Activated naive CD4-positive, alpha-beta T cell treated with anti-CD3 and anti-CD28 coated beads, Interleukin-2, amount 50 U/mL, for 24 hours (primary cell): ENCODE measurements around the gene ITPA.
A peak's percentile ranks its signal among the peaks of the same experiment; 100 is the strongest.

ENCODE experiments used
- H3K27ac Mint-ChIP-seq: one replicate; pipeline ENCODE4 v1.8.0; 2021; ENCODE audit warnings: mild to moderate bottlenecking, mixed read lengths
- H3K27me3 Mint-ChIP-seq: one replicate; pipeline ENCODE4 v1.8.0; 2021; ENCODE audit warnings: mixed read lengths
- H3K36me3 Mint-ChIP-seq: one replicate; pipeline ENCODE4 v1.8.0; 2021; ENCODE audit warnings: mixed read lengths
- H3K4me1 Mint-ChIP-seq: one replicate; pipeline ENCODE4 v1.8.0; 2021; ENCODE audit warnings: mixed read lengths
- H3K4me3 Mint-ChIP-seq: one replicate; pipeline ENCODE4 v1.8.0; 2021; ENCODE audit warnings: mild to moderate bottlenecking, mixed read lengths
- H3K9me3 Mint-ChIP-seq: one replicate; pipeline ENCODE4 v1.8.0; 2021; ENCODE audit warnings: mixed read lengths

Gene ITPA

GRCh38 chr20:3239867-3240775, 30.8 kb downstream of the ITPA start:
- Mint-ChIP-seq H3K27ac (no peak overlapping the region), H3K9me3 (no peaks in the 10 kb centered on the region), H3K27me3 (peaks cover 36% of the 10 kb centered on the region), H3K4me3 (peak overlapping the region; percentile 85), H3K36me3 (no peaks in the 10 kb centered on the region), H3K4me1 (peaks cover 12% of the 10 kb centered on the region)

DNA sequence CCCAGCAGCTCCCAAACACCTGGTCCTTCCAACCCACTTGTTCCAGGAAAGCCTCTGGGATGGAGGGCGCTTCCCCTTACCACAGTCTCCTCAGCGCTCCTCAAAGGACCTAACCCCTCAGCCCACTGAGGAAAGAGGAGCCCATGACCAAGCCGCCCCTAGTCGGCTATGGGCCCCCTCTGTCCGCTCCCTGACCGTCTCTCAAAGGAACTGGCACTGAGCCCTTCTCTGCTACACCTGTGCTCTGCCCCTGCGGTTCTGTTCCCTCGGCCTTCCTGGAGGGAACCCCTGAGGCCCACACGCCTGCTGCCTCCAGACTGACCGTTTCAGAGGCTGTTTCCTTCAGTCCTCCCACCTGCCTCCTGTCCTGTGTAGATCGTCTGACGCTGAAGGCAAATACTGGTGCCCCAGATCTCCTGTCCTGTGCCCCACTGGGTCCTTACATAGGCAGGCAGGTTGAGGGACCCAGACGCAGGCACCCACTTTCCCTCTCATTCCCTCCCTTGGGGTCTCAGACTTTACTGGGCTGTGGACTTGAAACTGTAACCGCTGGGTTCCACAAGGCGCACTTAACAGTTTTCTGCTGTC, 31.6 kb downstream of the ITPA start:
- Mint-ChIP-seq H3K27me3 (peaks cover 34% of the 10 kb centered on the region), H3K4me1 (peaks cover 12% of the 10 kb centered on the region), H3K9me3 (no peaks in the 10 kb centered on the region), H3K4me3 (peak overlapping the region; percentile 61), H3K27ac (no peak overlapping the region), H3K36me3 (no peaks in the 10 kb centered on the region)

DNA sequence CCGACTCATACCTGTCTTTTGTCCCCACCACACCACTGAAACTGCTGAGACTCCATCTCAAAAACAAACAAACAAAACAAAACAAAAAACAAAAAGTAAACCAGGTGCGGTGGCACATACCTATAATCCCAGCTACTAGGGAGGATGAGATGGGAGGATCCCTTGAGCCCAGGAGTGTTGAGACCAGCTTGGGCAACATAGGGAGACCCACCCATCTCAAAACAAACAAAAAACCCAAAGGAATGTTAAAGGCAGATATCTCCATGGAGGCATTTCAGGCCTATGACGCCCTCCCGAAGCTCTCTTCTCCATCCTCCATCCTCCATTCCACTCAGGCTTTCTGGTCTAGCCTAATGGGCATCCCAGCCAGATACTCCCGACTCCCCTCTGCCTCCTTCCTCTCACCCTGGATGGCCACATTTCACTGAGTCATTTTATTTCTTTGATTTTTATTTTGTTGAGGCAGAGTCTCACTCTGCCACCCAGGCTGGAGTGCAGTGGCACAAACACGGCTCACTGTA, 32.9 kb downstream of the ITPA start:
- Mint-ChIP-seq H3K9me3 (no peaks in the 10 kb centered on the region), H3K4me1 (peaks cover 12% of the 10 kb centered on the region), H3K36me3 (no peaks in the 10 kb centered on the region), H3K27ac (peak overlapping the region; percentile 57), H3K27me3 (peaks cover 24% of the 10 kb centered on the region), H3K4me3 (no peak overlapping the region)

- no peak overlapping the region for H3K27ac Mint-ChIP-seq
- H3K27me3 Mint-ChIP-seq: peaks cover 23% of the 10 kb centered on the region
- no peaks in the 10 kb centered on the region for H3K9me3 Mint-ChIP-seq
- H3K4me1 Mint-ChIP-seq: peaks cover 12% of the 10 kb centered on the region
- H3K4me3 Mint-ChIP-seq: no peak overlapping the region
- no peaks in the 10 kb centered on the region for H3K36me3 Mint-ChIP-seq
These were observed 34.5 kb downstream of the ITPA start for GRCh38 chr20:3243718-3244358.

DNA sequence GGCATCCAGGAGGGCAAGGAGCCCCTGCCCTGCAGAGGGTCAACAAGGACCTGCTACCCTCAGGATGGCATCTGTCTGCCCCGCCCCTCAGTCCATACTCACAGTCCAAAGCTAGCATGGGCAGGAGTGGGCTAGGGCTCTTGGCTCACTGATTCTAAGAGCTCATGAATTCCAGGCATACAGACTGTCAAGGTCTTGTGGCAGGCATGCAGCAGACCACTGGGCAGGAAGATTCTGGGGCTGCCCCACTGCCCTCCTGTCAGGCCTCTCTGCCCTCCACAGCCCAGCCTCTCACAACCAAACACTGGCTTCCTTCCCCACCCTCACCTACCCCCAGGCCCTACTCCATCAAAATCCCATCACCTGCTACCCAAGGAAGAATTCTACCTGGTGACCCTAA, 35.3 kb downstream of the ITPA start:
- Mint-ChIP-seq H3K4me3 (no peak overlapping the region), H3K9me3 (no peaks in the 10 kb centered on the region), H3K27ac (no peak overlapping the region), H3K36me3 (no peaks in the 10 kb centered on the region), H3K4me1 (peaks cover 10% of the 10 kb centered on the region), H3K27me3 (peaks cover 22% of the 10 kb centered on the region)

GRCh38 chr20:3245156-3245555, 35.9 kb downstream of the ITPA start:
- Mint-ChIP-seq H3K27me3 (peaks cover 21% of the 10 kb centered on the region), H3K9me3 (no peaks in the 10 kb centered on the region)

GRCh38 chr20:3245711-3246110, 36.4 kb downstream of the ITPA start:
- peaks cover 22% of the 10 kb centered on the region for H3K27me3 Mint-ChIP-seq
- H3K4me3 Mint-ChIP-seq: no peak overlapping the region

More at GRCh38 chr20:3245156-3245555, 35.9 kb downstream of the ITPA start:
- H3K4me3 Mint-ChIP-seq: no peak overlapping the region
- H3K4me1 Mint-ChIP-seq: peaks cover 8% of the 10 kb centered on the region
- H3K27ac Mint-ChIP-seq: no peak overlapping the region
- no peaks in the 10 kb centered on the region for H3K36me3 Mint-ChIP-seq

GRCh38 chr20:3246682-3247081, 37.4 kb downstream of the ITPA start:
- peaks cover 21% of the 10 kb centered on the region for H3K27me3 Mint-ChIP-seq

More at GRCh38 chr20:3245711-3246110, 36.4 kb downstream of the ITPA start:
- Mint-ChIP-seq H3K9me3 (no peaks in the 10 kb centered on the region), H3K36me3 (no peaks in the 10 kb centered on the region), H3K27ac (no peak overlapping the region), H3K4me1 (peaks cover 6% of the 10 kb centered on the region)

DNA sequence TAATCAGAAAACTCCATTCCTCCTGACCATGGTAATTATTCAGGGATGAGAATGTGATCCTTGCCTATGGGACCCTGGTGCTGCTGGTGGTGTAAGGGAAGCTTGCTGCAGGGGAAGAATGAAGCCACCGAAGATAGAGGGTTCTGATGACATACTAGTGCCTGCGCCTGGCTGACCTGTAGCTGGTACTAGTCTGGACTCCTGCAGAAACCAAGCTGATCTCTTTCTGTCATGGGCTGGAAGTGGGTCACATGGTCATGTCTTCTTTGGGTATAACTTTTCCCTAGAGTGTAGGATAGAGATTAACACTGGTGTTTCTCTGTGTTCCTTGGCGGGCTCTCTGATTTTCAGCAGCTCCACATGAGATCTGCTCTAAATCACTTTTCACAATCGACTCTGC, 38.3 kb downstream of the ITPA start:
- Mint-ChIP-seq H3K27ac (no peak overlapping the region), H3K4me3 (no peak overlapping the region), H3K36me3 (no peaks in the 10 kb centered on the region), H3K27me3 (peaks cover 18% of the 10 kb centered on the region), H3K9me3 (no peaks in the 10 kb centered on the region), H3K4me1 (peaks cover 3% of the 10 kb centered on the region)

More at GRCh38 chr20:3246682-3247081, 37.4 kb downstream of the ITPA start:
- Mint-ChIP-seq H3K4me3 (no peak overlapping the region), H3K36me3 (no peaks in the 10 kb centered on the region), H3K4me1 (peaks cover 3% of the 10 kb centered on the region), H3K9me3 (no peaks in the 10 kb centered on the region), H3K27ac (no peak overlapping the region)

DNA sequence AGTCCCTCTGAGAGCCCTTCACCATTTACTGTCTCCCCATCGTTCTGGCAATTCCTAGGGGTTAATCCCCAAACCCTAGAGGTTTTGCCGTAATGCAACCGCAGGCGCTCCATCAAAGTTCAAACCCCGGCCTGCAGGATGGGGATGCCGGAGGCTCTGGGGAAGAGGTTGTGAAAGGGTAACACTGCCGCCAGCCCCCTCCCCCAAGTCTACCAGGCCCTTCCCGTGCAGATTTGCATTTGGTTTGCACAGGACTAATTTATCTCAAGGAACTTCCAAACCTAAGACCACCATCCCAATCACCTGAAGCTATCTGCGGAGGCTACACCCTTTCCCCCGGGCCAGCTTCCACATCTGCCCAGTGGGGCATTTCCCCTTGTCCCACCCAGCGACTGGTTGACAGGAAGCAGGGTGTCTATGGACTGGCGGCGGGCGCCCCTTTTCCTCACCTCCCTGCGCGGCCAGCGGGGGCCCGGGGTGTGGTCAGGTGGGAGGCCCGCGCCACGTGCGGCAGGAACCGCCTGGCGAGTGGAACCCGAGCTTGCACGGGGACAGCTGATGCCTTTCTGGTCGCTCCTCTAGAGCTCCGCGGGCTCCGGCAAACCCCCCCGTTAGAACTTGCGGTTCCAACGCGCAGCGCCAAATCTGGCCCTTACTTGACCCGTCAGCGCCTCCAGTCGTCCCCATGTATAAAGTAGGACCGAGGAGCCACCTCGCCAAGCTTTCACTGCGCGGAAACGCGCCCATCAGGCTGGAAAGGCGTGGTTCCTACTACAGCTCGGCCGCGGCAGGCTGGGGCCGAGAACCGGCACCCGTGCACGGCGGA, 39.1 kb downstream of the ITPA start:
- no peaks in the 10 kb centered on the region for H3K9me3 Mint-ChIP-seq
- peaks cover 3% of the 10 kb centered on the region for H3K4me1 Mint-ChIP-seq
- no peak overlapping the region for H3K27ac Mint-ChIP-seq
- no peaks in the 10 kb centered on the region for H3K36me3 Mint-ChIP-seq
- peak overlapping the region; percentile 60 for H3K4me3 Mint-ChIP-seq
- H3K27me3 Mint-ChIP-seq: peaks cover 18% of the 10 kb centered on the region

DNA sequence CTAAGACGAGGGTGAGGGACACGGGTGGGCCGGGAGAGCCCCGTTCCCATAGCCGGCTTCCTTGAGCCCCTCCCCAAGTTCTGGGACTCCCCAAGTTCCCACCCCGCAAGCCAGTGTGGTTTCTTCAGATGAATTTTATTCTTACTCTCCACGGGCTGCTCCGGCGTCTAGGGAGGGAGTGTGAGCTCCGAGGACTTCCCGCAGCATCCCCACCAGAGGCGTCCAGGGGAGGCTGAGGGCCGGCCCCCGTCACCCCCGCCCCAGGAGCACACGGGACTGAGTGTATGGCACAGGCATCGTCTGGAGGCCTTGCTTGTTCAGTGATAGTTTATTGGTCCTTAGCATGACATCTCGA, 39.7 kb downstream of the ITPA start:
- Mint-ChIP-seq H3K36me3 (no peaks in the 10 kb centered on the region), H3K4me1 (peaks cover 3% of the 10 kb centered on the region), H3K4me3 (peak overlapping the region; percentile 60), H3K9me3 (no peaks in the 10 kb centered on the region), H3K27me3 (peaks cover 16% of the 10 kb centered on the region), H3K27ac (no peak overlapping the region)

DNA sequence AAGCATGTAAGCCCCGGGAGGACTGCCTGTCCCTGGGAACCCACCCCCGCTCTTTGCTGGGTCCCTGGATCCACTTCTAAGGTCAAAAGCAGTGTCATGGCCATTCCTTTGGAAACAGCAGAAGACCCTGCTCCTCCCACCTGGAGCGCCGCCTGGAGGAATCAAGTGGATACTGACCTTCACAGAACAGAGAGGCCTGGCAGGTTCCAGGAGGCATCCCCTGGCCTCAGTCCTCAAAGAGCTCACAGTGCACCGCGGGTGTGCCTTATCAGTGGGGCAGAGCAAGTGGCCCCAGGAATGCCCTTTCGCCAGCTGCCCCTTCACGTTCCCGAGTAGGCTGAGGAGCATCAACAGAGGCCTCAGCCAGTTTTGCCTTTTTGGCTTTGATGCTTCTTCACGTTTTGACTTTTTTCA, 40.8 kb downstream of the ITPA start:
- no peak overlapping the region for H3K27ac Mint-ChIP-seq
- H3K27me3 Mint-ChIP-seq: peaks cover 16% of the 10 kb centered on the region
- H3K4me3 Mint-ChIP-seq: peak overlapping the region; percentile 5
- no peaks in the 10 kb centered on the region for H3K36me3 Mint-ChIP-seq
- H3K4me1 Mint-ChIP-seq: peaks cover 3% of the 10 kb centered on the region
- H3K9me3 Mint-ChIP-seq: no peaks in the 10 kb centered on the region

GRCh38 chr20:3251806-3252205, 42.5 kb downstream of the ITPA start:
- Mint-ChIP-seq H3K4me3 (no peak overlapping the region), H3K4me1 (peaks cover 3% of the 10 kb centered on the region), H3K27me3 (peaks cover 13% of the 10 kb centered on the region), H3K36me3 (no peaks in the 10 kb centered on the region), H3K9me3 (no peaks in the 10 kb centered on the region), H3K27ac (no peak overlapping the region)

DNA sequence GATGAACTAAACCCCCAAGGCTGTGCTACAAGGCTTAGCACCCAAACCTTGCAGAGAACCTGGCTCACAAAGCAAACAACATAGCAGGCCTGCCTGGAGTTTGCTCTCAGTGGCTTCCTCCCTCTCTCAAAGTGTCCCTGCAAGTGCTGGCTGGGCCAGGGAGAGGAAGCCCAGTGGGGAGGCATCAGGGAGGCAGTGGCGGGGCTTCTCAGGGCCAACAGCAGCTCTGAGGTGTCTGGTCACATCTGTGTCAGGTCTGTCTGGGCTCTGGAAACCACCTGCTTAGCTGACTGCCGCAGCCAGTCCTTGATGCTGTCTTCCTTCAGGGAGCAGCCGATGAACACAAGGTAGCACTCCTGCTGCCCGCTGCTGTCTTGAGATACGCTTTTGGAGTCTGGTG, 46.4 kb downstream of the ITPA start:
- Mint-ChIP-seq H3K4me3 (no peak overlapping the region), H3K4me1 (no peaks in the 10 kb centered on the region), H3K27ac (no peak overlapping the region), H3K36me3 (no peaks in the 10 kb centered on the region), H3K27me3 (peaks cover 4% of the 10 kb centered on the region), H3K9me3 (no peaks in the 10 kb centered on the region)

- H3K36me3 Mint-ChIP-seq: no peaks in the 10 kb centered on the region
- no peak overlapping the region for H3K27ac Mint-ChIP-seq
- no peaks in the 10 kb centered on the region for H3K4me1 Mint-ChIP-seq
- no peaks in the 10 kb centered on the region for H3K9me3 Mint-ChIP-seq
- H3K27me3 Mint-ChIP-seq: no peaks in the 10 kb centered on the region
- H3K4me3 Mint-ChIP-seq: no peak overlapping the region
These were observed 49.1 kb downstream of the ITPA start for GRCh38 chr20:3258429-3258828.
